Measurements from ENCODE around the gene PNMA5. TPM values are rescaled to one million over a fixed set of nuclear protein-coding genes. Genes with fewer than 3 reads are reported as not detected.
"Not testable (repeated sequence)": the region's sequence is repeated elsewhere in the genome, so short reads cannot be mapped to it uniquely, and the experiment has no call there.

Gene PNMA5
- polyA plus RNA-seq, 1 donor from 2014 or later: 1.4 TPM

GRCh38 chrX:152985383-152985782 lies 8.5 kb downstream of the PNMA5 start:
- not testable (repeated sequence) for H3K9me3 ChIP-seq (ENCODE audit: low read length); H3K4me2 ChIP-seq (ENCODE audit: low read length); H3F3A ChIP-seq (ENCODE audit: insufficient read depth, low read length, poor library complexity, severe bottlenecking); H2AFZ ChIP-seq (ENCODE audit: low read depth, low read length); H3K9ac ChIP-seq (ENCODE audit: low read length); H4K20me1 ChIP-seq (ENCODE audit: insufficient read depth); H3K4me3 ChIP-seq (ENCODE audit: low read length); H3K36me3 ChIP-seq (ENCODE audit: insufficient read depth, low read length); H3K27me3 ChIP-seq (ENCODE audit: insufficient read depth, low read depth, low read length); H3K9me2 ChIP-seq (ENCODE audit: insufficient read depth, low read length); H3K79me2 ChIP-seq (replicated peaks; ENCODE audit: insufficient read depth, low read length); H3K27ac ChIP-seq (ENCODE audit: low read length)

GRCh38 chrX:152968193-152968592 lies 25.7 kb downstream of the PNMA5 start:
- H2AFZ ChIP-seq (ENCODE audit: low read depth, low read length): no peak overlapping the region
- H3K9ac ChIP-seq (ENCODE audit: low read length): no peak overlapping the region
- H4K20me1 ChIP-seq (ENCODE audit: insufficient read depth): no peaks in the 10 kb centered on the region
- H3K27me3 ChIP-seq (ENCODE audit: insufficient read depth, low read depth, low read length): no peaks in the 10 kb centered on the region
- H3K27ac ChIP-seq (ENCODE audit: low read length): no peak overlapping the region
- no peaks in the 10 kb centered on the region for H3K9me3 ChIP-seq (ENCODE audit: low read length)
- no peaks in the 10 kb centered on the region for H3K36me3 ChIP-seq (ENCODE audit: insufficient read depth, low read length)
- no peaks in the 10 kb centered on the region for H3K79me2 ChIP-seq (replicated peaks; ENCODE audit: insufficient read depth, low read length)
- TF ChIP-seq SMC3 (conservative IDR thresholded peaks at IDR 0.05; ENCODE audit: poor library complexity) (no peak), RAD21 (conservative IDR thresholded peaks at IDR 0.05) (no peak), MXI1 (conservative IDR thresholded peaks at IDR 0.05; ENCODE audit: poor library complexity, severe bottlenecking) (no peak), CTCF (IDR thresholded peaks at IDR 0.05; ENCODE audit: poor library complexity, severe bottlenecking) (no peak), EZH2 (IDR thresholded peaks at IDR 0.05; ENCODE audit: borderline replicate concordance, insufficient read depth, low read length, poor library complexity, severe bottlenecking) (no peak), EP300 (conservative IDR thresholded peaks at IDR 0.05; ENCODE audit: poor library complexity, severe bottlenecking) (no peak), POLR2AphosphoS5 (IDR thresholded peaks at IDR 0.05) (no peak), TAF1 (IDR thresholded peaks at IDR 0.05; ENCODE audit: low read depth) (no peak), REST (IDR thresholded peaks at IDR 0.05; ENCODE audit: borderline replicate concordance) (no peak)
- H3K9me2 ChIP-seq (ENCODE audit: insufficient read depth, low read length): no peaks in the 10 kb centered on the region
- no peaks in the 10 kb centered on the region for H3F3A ChIP-seq (ENCODE audit: insufficient read depth, low read length, poor library complexity, severe bottlenecking)
- H3K4me2 ChIP-seq (ENCODE audit: low read length): no peak overlapping the region
- no peak overlapping the region for H3K4me3 ChIP-seq (ENCODE audit: low read length)

GRCh38 chrX:152960115-152960514 lies 33.8 kb downstream of the PNMA5 start:
- Histone ChIP-seq H3K9ac (ENCODE audit: low read length) (no peak overlapping the region), H3K4me3 (ENCODE audit: low read length) (no peak overlapping the region), H3K9me3 (ENCODE audit: low read length) (no peaks in the 10 kb centered on the region), H3K9me2 (ENCODE audit: insufficient read depth, low read length) (no peaks in the 10 kb centered on the region), H3K27ac (ENCODE audit: low read length) (no peak overlapping the region), H2AFZ (ENCODE audit: low read depth, low read length) (no peak overlapping the region), H3K79me2 (replicated peaks; ENCODE audit: insufficient read depth, low read length) (no peaks in the 10 kb centered on the region), H3K27me3 (ENCODE audit: insufficient read depth, low read depth, low read length) (no peaks in the 10 kb centered on the region), H3K4me2 (ENCODE audit: low read length) (no peak overlapping the region), H4K20me1 (ENCODE audit: insufficient read depth) (no peaks in the 10 kb centered on the region), H3K36me3 (ENCODE audit: insufficient read depth, low read length) (no peaks in the 10 kb centered on the region), H3F3A (ENCODE audit: insufficient read depth, low read length, poor library complexity, severe bottlenecking) (no peaks in the 10 kb centered on the region)
- no peak for TF ChIP-seq EP300 (conservative IDR thresholded peaks at IDR 0.05; ENCODE audit: poor library complexity, severe bottlenecking)
- no peak for TF ChIP-seq EZH2 (IDR thresholded peaks at IDR 0.05; ENCODE audit: borderline replicate concordance, insufficient read depth, low read length, poor library complexity, severe bottlenecking)
- no peak for TF ChIP-seq RAD21 (conservative IDR thresholded peaks at IDR 0.05)
- no peak for TF ChIP-seq REST (IDR thresholded peaks at IDR 0.05; ENCODE audit: borderline replicate concordance)
- TF ChIP-seq POLR2AphosphoS5 (IDR thresholded peaks at IDR 0.05): no peak
- no peak for TF ChIP-seq CTCF (IDR thresholded peaks at IDR 0.05; ENCODE audit: poor library complexity, severe bottlenecking)
- TF ChIP-seq SMC3 (conservative IDR thresholded peaks at IDR 0.05; ENCODE audit: poor library complexity): no peak
- TF ChIP-seq MXI1 (conservative IDR thresholded peaks at IDR 0.05; ENCODE audit: poor library complexity, severe bottlenecking): no peak
- TF ChIP-seq TAF1 (IDR thresholded peaks at IDR 0.05; ENCODE audit: low read depth): no peak

Data from neural cell (in vitro differentiated cells).